Keratinocyte (primary cell): ENCODE results near the gene MYH4. TPM values are rescaled to one million over a fixed set of nuclear protein-coding genes. Genes with fewer than 3 reads are reported as not detected.

Source experiments
- DNase-seq: peaks from one replicate; pipeline ENCODE4 v3.0.0-alpha.2; 2011; ENCODE audit warnings: low read depth, missing footprints, low spot score
- FAIRE-seq: peaks from 2 replicates; lab custom pipeline; 2011; peaks lifted over from hg19 to GRCh38; lab: Jason Lieb, UNC
- H2AFZ ChIP-seq: 2 replicates; pipeline ENCODE4 v1.6.0; 2012; ENCODE audit warnings: low read length, control low read depth, inconsistent platforms; ENCODE audit not compliant: control insufficient read depth
- H3K27ac ChIP-seq: 2 replicates; pipeline ENCODE4 v1.5.1; 2011; ENCODE audit warnings: low read length; ENCODE audit not compliant: control insufficient read depth, insufficient read depth
- H3K27me3 ChIP-seq: 3 replicates; pipeline ENCODE4 v1.6.0; 2011; ENCODE audit warnings: low read length; ENCODE audit not compliant: control insufficient read depth, insufficient read depth; ENCODE audit errors: extremely low read depth
- H3K36me3 ChIP-seq, 2 experiments: 2 replicates in 1 of 2; 3 replicates in 1 of 2; pipeline ENCODE4 v1.5.1; 2011; ENCODE audit warnings: low read length in 2 of 2, mild to moderate bottlenecking in 1 of 2; ENCODE audit not compliant: control insufficient read depth in 2 of 2, insufficient read depth in 2 of 2; ENCODE audit errors: extremely low read depth in 1 of 2
- H3K4me1 ChIP-seq: 3 replicates; pipeline ENCODE4 v1.5.1; 2011; ENCODE audit warnings: low read length; ENCODE audit not compliant: control insufficient read depth, insufficient read depth; ENCODE audit errors: extremely low read depth
- H3K4me2 ChIP-seq: 3 replicates; pipeline ENCODE4 v1.6.0; 2011; ENCODE audit warnings: low read depth, low read length; ENCODE audit not compliant: control insufficient read depth, insufficient read depth; ENCODE audit errors: extremely low read depth
- H3K4me3 ChIP-seq, 3 experiments: fragments of 200-600 bp in 1 of 3; sonication (generic) in 1 of 3; 2 replicates in 2 of 3; 3 replicates in 1 of 3; pipeline ENCODE4 v1.5.1; 2011 to 2016; ENCODE audit warnings: low read length in 3 of 3, mild to moderate bottlenecking in 3 of 3, control low read depth in 2 of 3, inconsistent platforms in 1 of 3, low read depth in 1 of 3, mixed read lengths in 1 of 3, mixed run types in 1 of 3, moderate library complexity in 1 of 3; ENCODE audit not compliant: control insufficient read depth in 2 of 3, insufficient read depth in 2 of 3; ENCODE audit errors: extremely low read depth in 1 of 3
- H3K79me2 ChIP-seq: 2 replicates; pipeline ENCODE4 v1.6.0; 2012; ENCODE audit warnings: low read length; ENCODE audit not compliant: control insufficient read depth, insufficient read depth
- H3K9ac ChIP-seq: 3 replicates; pipeline ENCODE4 v1.6.0; 2011; ENCODE audit warnings: low read length; ENCODE audit not compliant: control insufficient read depth, insufficient read depth; ENCODE audit errors: extremely low read depth
- H3K9me1 ChIP-seq: 3 replicates; pipeline ENCODE4 v1.6.0; 2011; ENCODE audit warnings: low read length; ENCODE audit not compliant: control insufficient read depth, insufficient read depth; ENCODE audit errors: extremely low read depth
- H3K9me3 ChIP-seq: 2 replicates; pipeline ENCODE4 v1.5.1; 2012; ENCODE audit warnings: low read depth, low read length; ENCODE audit not compliant: control insufficient read depth
- H4K20me1 ChIP-seq: 3 replicates; pipeline ENCODE4 v1.6.0; 2011; ENCODE audit warnings: low read length; ENCODE audit not compliant: control insufficient read depth, insufficient read depth; ENCODE audit errors: extremely low read depth
- EZH2 ChIP-seq: IDR thresholded peaks from one replicate; pipeline ENCODE4 v1.6.1; 2012; ENCODE audit warnings: inconsistent platforms, mild to moderate bottlenecking, low read length, moderate library complexity
- dilution Hi-C: fragments of 300-500 bp; cut with MboI; formaldehyde crosslinking; loops from one replicate; pipeline ENCODE4 v1.7.0; 2020; ENCODE audit warnings: low sequenced_read_pairs; ENCODE audit not compliant: extremely low pct_ligation_motif_present
- polyA plus RNA-seq, 5 experiments: library from polyadenylated mRNA; depleted of rRNA in 3 of 5; stranded (reverse) in 3 of 5; stranded (forward) in 1 of 5; unstranded in 1 of 5; fragments of >200 nt; gene quantifications; 1 replicate in 1 of 5; 2 replicates in 3 of 5; 3 replicates in 1 of 5; pipeline versions ENCODE4 v1.2.1 to v1.2.3, GENCODE V29; 2011 to 2012; ENCODE audit warnings: missing spikeins in 2 of 5, low read depth in 1 of 5, low replicate concordance in 1 of 5
- TF ChIP-seq, protein P1 (sequence below), 3 experiments: IDR thresholded peaks in 1 of 3; conservative IDR thresholded peaks in 1 of 3; optimal IDR thresholded peaks in 1 of 3; 2 replicates in 2 of 3; 3 replicates in 1 of 3; pipeline versions ENCODE3 to v1.5.1; 2011; ENCODE audit warnings: low read length in 3 of 3, mild to moderate bottlenecking in 3 of 3, moderate library complexity in 2 of 3, control low read depth in 1 of 3, inconsistent platforms in 1 of 3; ENCODE audit not compliant: insufficient read depth in 2 of 3; ENCODE audit errors: extremely low read depth in 1 of 3

Gene MYH4
- polyA plus RNA-seq, 1 donor (not counting 4 experiments of a cell fraction or from before 2014, with no cell fraction given) = not detected

DNA sequence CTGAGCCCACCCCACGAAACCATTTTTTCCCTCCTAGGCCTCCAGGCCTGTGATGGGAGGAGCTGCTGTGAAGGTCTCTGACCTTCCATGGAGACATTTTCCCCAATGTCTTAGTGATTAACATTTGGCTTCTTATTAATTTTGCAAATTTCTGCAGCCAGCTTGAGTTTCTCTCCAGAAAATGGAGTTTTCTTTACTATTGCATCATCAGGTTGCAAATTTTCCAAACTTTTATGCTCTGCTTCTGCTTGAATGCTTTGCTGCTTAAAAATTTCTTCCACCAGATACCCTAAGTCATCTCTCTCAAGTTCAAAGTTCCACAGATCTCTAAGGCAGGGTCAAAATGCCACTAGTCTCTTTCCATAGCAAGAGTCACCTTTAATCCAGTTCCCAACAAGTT is 12.9 kb upstream of the MYH4 start:
- H3K4me3 ChIP-seq = no peak overlapping the region
- FAIRE-seq (no peak), DNase-seq (no peak)
- H3K9ac ChIP-seq = no peak overlapping the region
- no peaks in the 10 kb centered on the region for H3K36me3 ChIP-seq
- no peaks in the 10 kb centered on the region for H3K4me1 ChIP-seq
- H3K9me1 ChIP-seq = no peaks in the 10 kb centered on the region
- no peak overlapping the region for H2AFZ ChIP-seq
- no peaks in the 10 kb centered on the region for H3K9me3 ChIP-seq
- H3K27me3 ChIP-seq = no peaks in the 10 kb centered on the region
- no peaks in the 10 kb centered on the region for H3K79me2 ChIP-seq
- no peak overlapping the region for H3K4me2 ChIP-seq
- no peaks in the 10 kb centered on the region for H4K20me1 ChIP-seq
- dilution Hi-C loops = no loop called here
- TF ChIP-seq, protein P1, sequence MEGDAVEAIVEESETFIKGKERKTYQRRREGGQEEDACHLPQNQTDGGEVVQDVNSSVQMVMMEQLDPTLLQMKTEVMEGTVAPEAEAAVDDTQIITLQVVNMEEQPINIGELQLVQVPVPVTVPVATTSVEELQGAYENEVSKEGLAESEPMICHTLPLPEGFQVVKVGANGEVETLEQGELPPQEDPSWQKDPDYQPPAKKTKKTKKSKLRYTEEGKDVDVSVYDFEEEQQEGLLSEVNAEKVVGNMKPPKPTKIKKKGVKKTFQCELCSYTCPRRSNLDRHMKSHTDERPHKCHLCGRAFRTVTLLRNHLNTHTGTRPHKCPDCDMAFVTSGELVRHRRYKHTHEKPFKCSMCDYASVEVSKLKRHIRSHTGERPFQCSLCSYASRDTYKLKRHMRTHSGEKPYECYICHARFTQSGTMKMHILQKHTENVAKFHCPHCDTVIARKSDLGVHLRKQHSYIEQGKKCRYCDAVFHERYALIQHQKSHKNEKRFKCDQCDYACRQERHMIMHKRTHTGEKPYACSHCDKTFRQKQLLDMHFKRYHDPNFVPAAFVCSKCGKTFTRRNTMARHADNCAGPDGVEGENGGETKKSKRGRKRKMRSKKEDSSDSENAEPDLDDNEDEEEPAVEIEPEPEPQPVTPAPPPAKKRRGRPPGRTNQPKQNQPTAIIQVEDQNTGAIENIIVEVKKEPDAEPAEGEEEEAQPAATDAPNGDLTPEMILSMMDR (optimal IDR thresholded peaks at IDR 0.05 in 1 of 3, IDR thresholded peaks at IDR 0.05 in 1 of 3, conservative IDR thresholded peaks at IDR 0.05 in 1 of 3; ENCODE audit: extremely low read depth in 1 of 3, insufficient read depth in 2 of 3, low read length in 3 of 3) = no peak
- TF ChIP-seq EZH2 = no peak
- H3K27ac ChIP-seq = no peak overlapping the region

DNA sequence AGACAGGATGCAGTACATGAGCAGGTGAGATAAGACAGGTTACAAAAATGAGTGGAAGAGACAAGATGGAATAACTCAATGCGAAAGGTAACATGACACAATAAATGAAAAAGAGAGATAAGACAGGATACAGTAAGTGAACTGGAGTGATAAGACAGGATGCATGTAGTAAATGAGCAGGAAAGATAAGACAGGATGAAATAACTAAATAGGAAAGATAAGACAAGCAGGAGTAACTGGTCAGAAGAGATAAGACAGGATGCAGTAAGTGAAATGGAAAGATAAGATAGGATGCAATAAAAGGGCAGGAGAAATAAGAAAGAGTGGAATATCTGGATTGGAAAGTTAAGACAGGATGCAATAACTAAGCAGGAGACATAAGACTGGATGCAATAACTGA is 8.3 kb upstream of the MYH4 start:
- no peak for DNase-seq
- no peak overlapping the region for H2AFZ ChIP-seq
- no peak for TF ChIP-seq EZH2
- TF ChIP-seq, protein P1 (optimal IDR thresholded peaks at IDR 0.05 in 1 of 3, IDR thresholded peaks at IDR 0.05 in 1 of 3, conservative IDR thresholded peaks at IDR 0.05 in 1 of 3; ENCODE audit: extremely low read depth in 1 of 3, insufficient read depth in 2 of 3, low read length in 3 of 3) = no peak
- H3K36me3 ChIP-seq = no peaks in the 10 kb centered on the region
- no peak overlapping the region for H3K27ac ChIP-seq
- H3K27me3 ChIP-seq = no peaks in the 10 kb centered on the region
- no peaks in the 10 kb centered on the region for H3K79me2 ChIP-seq
- dilution Hi-C loops = no loop called here
- H3K9ac ChIP-seq = no peak overlapping the region
- no peaks in the 10 kb centered on the region for H3K4me1 ChIP-seq
- no peak for FAIRE-seq
- no peak overlapping the region for H3K4me2 ChIP-seq
- no peaks in the 10 kb centered on the region for H3K9me3 ChIP-seq
- no peaks in the 10 kb centered on the region for H3K9me1 ChIP-seq
- H3K4me3 ChIP-seq = no peak overlapping the region
- no peaks in the 10 kb centered on the region for H4K20me1 ChIP-seq
